GM23338 (cell line): ENCODE measurements around the gene HIVEP2. TPM values are rescaled to one million over a fixed set of nuclear protein-coding genes. Genes with fewer than 3 reads are reported as not detected.

Source experiments
- ATAC-seq: fragments of 200-7000 bp; cut with Tn5 transposase; 3 replicates; pipeline ENCODE4 v1.9.1; 2020
- DNase-seq: peaks from one replicate; pipeline ENCODE4 v3.0.0-alpha.2; 2015; ENCODE audit warnings: low spot score
- H2AFZ ChIP-seq: fragments of 200-600 bp; sonication (generic); 2 replicates; pipeline ENCODE4 v1.8.0; 2016; ENCODE audit warnings: antibody characterized with exemption, mild to moderate bottlenecking, moderate library complexity
- H3F3A ChIP-seq: fragments of 200-600 bp; sonication (generic); replicated peaks from 2 replicates; pipeline ENCODE4 v1.8.0; 2017; ENCODE audit warnings: antibody characterized with exemption, mixed run types, low read depth
- H3K27ac ChIP-seq: fragments of 200-600 bp; sonication (generic); 2 replicates; pipeline ENCODE4 v1.6.1; 2016; ENCODE audit warnings: low read depth
- H3K27me3 ChIP-seq: fragments of 200-600 bp; sonication (generic); 2 replicates; pipeline ENCODE4 v1.8.0; 2016; ENCODE audit warnings: mild to moderate bottlenecking, mixed run types, moderate library complexity; ENCODE audit not compliant: insufficient read depth
- H3K36me3 ChIP-seq: fragments of 200-600 bp; sonication (generic); 2 replicates; pipeline ENCODE4 v1.8.0; 2016; ENCODE audit warnings: mild to moderate bottlenecking; ENCODE audit not compliant: insufficient read depth
- H3K4me1 ChIP-seq: fragments of 200-600 bp; sonication (generic); 2 replicates; pipeline ENCODE4 v1.8.0; 2016; ENCODE audit warnings: mild to moderate bottlenecking, moderate library complexity; ENCODE audit not compliant: insufficient read depth
- H3K4me2 ChIP-seq: fragments of 200-600 bp; sonication (generic); 2 replicates; pipeline ENCODE4 v1.7.1; 2017; ENCODE audit warnings: mixed run types
- H3K4me3 ChIP-seq: fragments of 200-600 bp; sonication (generic); 2 replicates; pipeline ENCODE4 v1.6.1; 2016; ENCODE audit warnings: mixed run types
- H3K79me2 ChIP-seq: fragments of 200-600 bp; sonication (generic); replicated peaks from 2 replicates; pipeline ENCODE4 v1.8.0; 2017; ENCODE audit warnings: mild to moderate bottlenecking; ENCODE audit not compliant: insufficient read depth
- H3K9me2 ChIP-seq: fragments of 200-600 bp; sonication (generic); 2 replicates; pipeline ENCODE4 v1.8.0; 2017; ENCODE audit not compliant: insufficient read depth
- H4K20me1 ChIP-seq: fragments of 200-600 bp; sonication (generic); replicated peaks from 2 replicates; pipeline ENCODE4 v1.8.0; 2017; ENCODE audit warnings: mild to moderate bottlenecking; ENCODE audit not compliant: insufficient read depth
- H3K27ac Mint-ChIP-seq: 2 replicates; pipeline ENCODE4 v1.8.0; 2020; ENCODE audit warnings: inconsistent platforms, mild to moderate bottlenecking, moderate library complexity, mixed read lengths
- H3K27me3 Mint-ChIP-seq: 3 replicates; pipeline ENCODE4 v1.8.0; 2022; ENCODE audit warnings: low read depth, mild to moderate bottlenecking, moderate library complexity, mixed read lengths, inconsistent platforms; ENCODE audit not compliant: insufficient read depth, poor library complexity
- H3K36me3 Mint-ChIP-seq: 3 replicates; pipeline ENCODE4 v1.8.0; 2021; ENCODE audit warnings: low read depth, mild to moderate bottlenecking, inconsistent platforms, moderate library complexity, mixed read lengths
- H3K4me1 Mint-ChIP-seq: 3 replicates; pipeline ENCODE4 v1.8.0; 2020; ENCODE audit warnings: mild to moderate bottlenecking, inconsistent platforms, mixed read lengths
- H3K4me3 Mint-ChIP-seq: 3 replicates; pipeline ENCODE4 v1.8.0; 2021; ENCODE audit warnings: moderate library complexity, mild to moderate bottlenecking, inconsistent platforms, mixed read lengths
- H3K9me3 Mint-ChIP-seq: 3 replicates; pipeline ENCODE4 v1.8.0; 2020; ENCODE audit warnings: moderate library complexity, mild to moderate bottlenecking, inconsistent platforms, mixed read lengths
- CREB1 ChIP-seq: fragments of 250-450 bp; sonication (Bioruptor Pico); IDR thresholded peaks from 2 replicates; pipeline ENCODE4 v1.5.0; 2020; ENCODE audit warnings: low read depth, mild to moderate bottlenecking, moderate library complexity
- ETS1 ChIP-seq: IDR thresholded peaks from 2 replicates; pipeline ENCODE4 v1.6.1; 2016; ENCODE audit warnings: antibody characterized with exemption
- EZH2 ChIP-seq: fragments of 200-600 bp; sonication (generic); IDR thresholded peaks from one replicate; pipeline ENCODE4 v1.8.0; 2017; ENCODE audit warnings: antibody characterized with exemption, mild to moderate bottlenecking, low read depth; ENCODE audit not compliant: unreplicated experiment
- EZH2phosphoT487 ChIP-seq: fragments of 200-600 bp; sonication (generic); IDR thresholded peaks from one replicate; pipeline ENCODE4 v1.8.1; 2018; ENCODE audit warnings: antibody characterized with exemption; ENCODE audit not compliant: unreplicated experiment
- JUNB ChIP-seq: IDR thresholded peaks from one replicate; pipeline ENCODE4 v1.6.1; 2016; ENCODE audit warnings: antibody characterized with exemption; ENCODE audit not compliant: unreplicated experiment
- NANOG ChIP-seq: IDR thresholded peaks from 2 replicates; pipeline ENCODE4 v1.6.1; 2016; ENCODE audit warnings: antibody characterized with exemption, borderline replicate concordance
- POLR2AphosphoS5 ChIP-seq: IDR thresholded peaks from 2 replicates; pipeline ENCODE4 v1.6.1; 2016; ENCODE audit warnings: antibody characterized with exemption, low read depth
- STAT1 ChIP-seq: IDR thresholded peaks from one replicate; pipeline ENCODE4 v1.6.1; 2016; ENCODE audit warnings: antibody characterized with exemption; ENCODE audit not compliant: unreplicated experiment
- ZNF114 ChIP-seq: fragments of 250-450 bp; sonication (Bioruptor Pico); IDR thresholded peaks from 2 replicates; pipeline ENCODE4 v1.5.0; 2020; ENCODE audit warnings: mild to moderate bottlenecking, moderate library complexity
- ZNF331 ChIP-seq: fragments of 250-450 bp; sonication (Bioruptor Pico); IDR thresholded peaks from 2 replicates; pipeline ENCODE4 v1.5.0; 2020; ENCODE audit warnings: low read depth, mild to moderate bottlenecking, moderate library complexity
- ZNF462 ChIP-seq: fragments of 250-450 bp; sonication (Bioruptor Pico); IDR thresholded peaks from 2 replicates; pipeline ENCODE4 v1.5.0; 2020; ENCODE audit warnings: mild to moderate bottlenecking, moderate library complexity
- polyA plus RNA-seq: library from polyadenylated mRNA; unstranded; fragments of >200 nt; fragmentation: Nextera tagmentation; extraction: Ambion mirVana; gene quantifications from 2 replicates; pipeline ENCODE4 v1.2.1, GENCODE V29; 2016
- total RNA-seq: library from RNA; depleted of rRNA; stranded (reverse); fragments of >200 nt; shearing (Covaris generic); gene quantifications from 2 replicates; pipeline ENCODE4 v1.2.3, GENCODE V29; 2014

Gene HIVEP2
- total and polyA plus RNA-seq, 2 experiments from 2014 or later: 1.5 to 7.4 TPM

- TF ChIP-seq ZNF462 (CRISPR knock-in tag) (no peak), ETS1 (no peak), ZNF114 (CRISPR knock-in tag) (no peak), EZH2phosphoT487 (no peak), NANOG (no peak), ZNF331 (CRISPR knock-in tag) (no peak), CREB1 (CRISPR knock-in tag) (no peak)
Measured at GRCh38 chr6:142790257-142790656, 154.7 kb downstream of the HIVEP2 start (continued).

GRCh38 chr6:142787422-142787821 is 157.6 kb downstream of the HIVEP2 start:
- ATAC-seq: no peak
- DNase-seq: no peak
- H3K4me3 ChIP-seq: no peak overlapping the region
- H3K9me2 ChIP-seq: no peaks in the 10 kb centered on the region
- TF ChIP-seq CREB1 (CRISPR knock-in tag) (no peak), POLR2AphosphoS5 (no peak), EZH2phosphoT487 (no peak), STAT1 (no peak), EZH2 (no peak), NANOG (no peak), JUNB (no peak), ZNF114 (CRISPR knock-in tag) (no peak)
- no peaks in the 10 kb centered on the region for H3K36me3 ChIP-seq
- Mint-ChIP-seq H3K27me3 (peaks cover 1% of the 10 kb centered on the region), H3K9me3 (no peaks in the 10 kb centered on the region), H3K4me3 (no peak overlapping the region), H3K27ac (no peak overlapping the region), H3K36me3 (no peaks in the 10 kb centered on the region), H3K4me1 (no peaks in the 10 kb centered on the region)
- no peaks in the 10 kb centered on the region for H3K79me2 ChIP-seq
- no peak overlapping the region for H3K4me2 ChIP-seq
- H2AFZ ChIP-seq: no peak overlapping the region
- H3K27ac ChIP-seq: no peak overlapping the region
- H3K27me3 ChIP-seq: no peaks in the 10 kb centered on the region
- no peaks in the 10 kb centered on the region for H3F3A ChIP-seq
- no peaks in the 10 kb centered on the region for H4K20me1 ChIP-seq
- no peaks in the 10 kb centered on the region for H3K4me1 ChIP-seq
